Mesodermal cell (in vitro differentiated cells): ENCODE data around the gene CTDNEP1.

Source experiments
- H3K27ac ChIP-seq: 2 replicates; pipeline ENCODE4 v1.7.0; 2013; ENCODE audit warnings: mild to moderate bottlenecking, low read depth, low read length, moderate library complexity; ENCODE audit not compliant: severe bottlenecking
- H3K36me3 ChIP-seq: 2 replicates; pipeline ENCODE4 v1.7.1; 2013; ENCODE audit warnings: mild to moderate bottlenecking, low read length, moderate library complexity; ENCODE audit not compliant: control insufficient read depth, insufficient read depth
- H3K4me1 ChIP-seq: one replicate; pipeline ENCODE4 v1.7.1; 2013; ENCODE audit warnings: mild to moderate bottlenecking, low read length; ENCODE audit not compliant: insufficient read depth, control insufficient read depth, poor library complexity, severe bottlenecking
- H3K4me3 ChIP-seq: 2 replicates; pipeline ENCODE4 v1.7.0; 2013; ENCODE audit warnings: low read length, control low read depth, mild to moderate bottlenecking; ENCODE audit not compliant: insufficient read depth, poor library complexity, severe bottlenecking; ENCODE audit errors: extremely low read depth
- H3K9me3 ChIP-seq: 2 replicates; pipeline ENCODE4 v1.7.1; 2013; ENCODE audit warnings: mild to moderate bottlenecking, low read length, moderate library complexity; ENCODE audit not compliant: control insufficient read depth
- WGBS, 2 experiments: methylation state at CpG; one replicate each; pipeline ENCODE4 v1.1.5; 2013; ENCODE audit warnings: missing lambda C conversion rate in 2 of 2; ENCODE audit not compliant: insufficient coverage in 2 of 2; 5-methylcytosine and 5-hydroxymethylcytosine counted together

CTDNEP1 gene

DNA sequence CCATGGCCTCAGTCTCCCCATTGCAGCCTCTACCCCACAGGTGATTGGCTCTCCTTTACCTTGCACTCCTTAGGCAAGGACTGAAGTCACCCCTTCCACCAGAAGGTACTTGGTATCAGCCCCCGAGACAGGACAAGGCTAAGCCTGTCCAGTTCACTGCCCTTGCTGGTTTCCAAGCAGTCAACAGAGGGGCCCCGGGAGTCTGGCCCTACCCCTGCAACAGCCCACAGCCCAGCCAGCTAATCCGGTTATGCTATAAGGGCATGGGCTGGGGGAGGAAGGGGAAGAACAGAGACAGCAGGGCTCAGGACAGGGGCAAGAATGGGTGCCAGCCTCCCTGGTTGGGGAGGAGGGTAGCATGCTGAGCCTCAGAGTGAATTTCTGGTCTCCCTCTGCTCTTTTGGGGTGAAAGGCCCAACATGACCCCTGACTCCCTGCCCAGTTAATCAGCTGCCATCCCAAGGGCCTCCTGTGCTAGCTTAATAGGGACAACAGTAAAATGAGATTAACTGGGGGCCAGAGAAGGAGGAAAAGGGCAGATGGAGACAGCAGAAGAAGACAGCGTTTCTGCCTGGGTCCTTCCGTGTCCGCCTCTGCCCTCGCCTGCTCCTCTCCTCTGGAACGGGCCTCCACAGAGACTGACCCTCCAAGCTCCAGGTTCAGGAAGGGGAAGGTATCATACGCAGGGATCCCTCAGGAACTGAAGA lies 42.6 kb downstream of the CTDNEP1 start:
- WGBS, 2 experiments, result 83 to 88% methylated on average over 8 of the region's 9 CpGs
- Histone ChIP-seq H3K9me3 (no peaks in the 10 kb centered on the region), H3K4me3 (no peak overlapping the region), H3K27ac (peak overlapping the region; percentile 29), H3K36me3 (peaks cover 10% of the 10 kb centered on the region), H3K4me1 (peaks cover 34% of the 10 kb centered on the region)

DNA sequence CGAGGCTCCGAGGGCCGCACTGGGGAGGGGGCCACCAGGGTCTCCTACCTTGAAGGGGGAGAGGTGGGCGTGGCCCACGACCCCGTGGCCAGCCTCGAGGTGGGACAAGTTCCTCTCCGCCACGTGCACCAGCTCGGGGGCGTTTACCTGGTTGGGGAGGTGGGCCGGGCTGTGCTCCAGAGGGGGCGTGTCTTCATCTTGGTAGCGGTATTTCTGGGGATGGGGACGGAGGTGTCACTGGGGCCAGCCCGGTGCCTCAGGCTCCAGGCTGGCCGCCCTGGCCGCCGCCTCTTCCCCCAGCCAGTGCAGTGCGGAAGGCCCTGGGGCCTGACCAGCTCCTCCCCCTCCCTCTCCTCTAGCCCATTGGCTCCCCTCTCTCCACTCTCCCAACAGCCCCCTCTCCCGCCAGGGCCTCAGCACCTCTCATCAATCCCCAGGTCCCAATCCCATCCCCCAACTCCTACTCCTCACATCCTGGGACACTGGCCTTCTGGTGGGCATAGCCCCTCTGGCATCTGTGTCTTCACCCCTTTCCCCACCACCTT lies 43.4 kb downstream of the CTDNEP1 start:
- peaks cover 29% of the 10 kb centered on the region for H3K4me1 ChIP-seq
- H3K9me3 ChIP-seq, result no peaks in the 10 kb centered on the region
- peak overlapping the region; percentile 29 for H3K27ac ChIP-seq
- H3K4me3 ChIP-seq, result no peak overlapping the region
- peaks cover 18% of the 10 kb centered on the region for H3K36me3 ChIP-seq
- 24 to 33% methylated on average over 8 to 16 of the region's 21 CpGs for WGBS, 2 experiments

DNA sequence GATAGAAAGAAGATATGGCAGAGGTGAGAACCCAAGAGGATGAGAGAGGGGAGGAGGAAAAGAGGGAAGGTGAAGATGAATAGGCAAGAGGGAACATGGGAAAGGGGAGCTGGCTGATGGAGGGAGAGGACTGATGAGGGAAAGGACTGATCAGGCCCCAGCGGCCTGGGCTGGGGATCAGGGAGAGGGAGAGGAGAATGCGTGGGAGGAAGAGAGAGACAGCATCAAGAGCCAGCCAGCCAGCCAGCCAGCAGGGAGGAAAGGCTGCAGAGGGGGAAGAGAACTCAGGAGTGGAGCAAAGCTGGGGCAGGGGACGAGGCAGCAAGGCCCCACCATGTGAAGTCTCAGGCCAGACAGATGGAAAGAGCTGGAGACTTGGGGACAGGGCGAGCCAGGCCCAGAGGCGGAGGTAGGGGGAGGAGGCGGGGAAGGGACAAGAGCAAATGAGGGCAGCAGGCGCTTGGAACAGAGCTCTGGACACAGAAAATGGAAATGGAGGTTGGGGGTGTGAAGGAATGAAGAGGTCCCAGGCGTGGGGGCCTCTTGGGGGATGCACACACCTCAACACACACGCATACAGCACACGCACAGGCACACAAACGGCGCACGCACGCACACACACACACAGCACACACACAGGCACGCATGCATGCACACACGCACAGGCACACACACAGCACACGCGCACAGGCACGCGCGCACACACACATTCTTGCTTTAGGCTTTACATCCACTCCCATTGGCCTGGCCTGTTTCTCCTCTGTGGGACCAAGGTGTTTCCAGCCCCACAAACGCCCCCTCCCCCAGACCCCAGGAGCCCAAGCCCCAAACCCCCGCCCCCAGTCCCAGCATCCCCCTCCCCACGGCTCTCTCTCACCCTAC lies 44.2 kb downstream of the CTDNEP1 start:
- H3K27ac ChIP-seq, result no peak overlapping the region
- no peak overlapping the region for H3K4me3 ChIP-seq
- H3K4me1 ChIP-seq, result peaks cover 29% of the 10 kb centered on the region
- no peaks in the 10 kb centered on the region for H3K9me3 ChIP-seq
- peaks cover 26% of the 10 kb centered on the region for H3K36me3 ChIP-seq
- 79 to 80% methylated on average over 16 to 19 of the region's 24 CpGs for WGBS, 2 experiments

DNA sequence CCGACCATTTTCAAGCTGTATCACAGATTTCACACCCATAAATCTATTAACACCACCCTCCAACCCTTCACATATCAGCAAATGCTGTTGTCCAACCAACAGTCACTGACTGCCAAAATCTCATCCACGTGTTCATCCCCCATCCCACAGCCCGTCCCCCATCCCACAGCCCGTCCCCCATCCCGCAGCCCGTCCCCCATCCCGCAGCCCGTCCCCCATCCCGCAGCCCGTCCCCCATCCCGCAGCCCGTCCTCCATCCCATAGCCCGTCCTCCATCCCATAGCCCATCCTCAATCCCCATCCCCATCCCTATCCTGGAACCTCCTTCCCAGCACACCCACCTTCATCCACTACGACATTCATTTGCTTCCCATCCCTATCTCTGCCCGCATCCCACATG lies 46.0 kb downstream of the CTDNEP1 start:
- Histone ChIP-seq H3K4me1 (peaks cover 18% of the 10 kb centered on the region), H3K9me3 (no peaks in the 10 kb centered on the region), H3K36me3 (peaks cover 44% of the 10 kb centered on the region), H3K4me3 (peak overlapping the region; percentile 32), H3K27ac (peak overlapping the region; percentile 62)
- 57 to 64% methylated on average over 4 to 9 of the region's 15 CpGs for WGBS, 2 experiments

DNA sequence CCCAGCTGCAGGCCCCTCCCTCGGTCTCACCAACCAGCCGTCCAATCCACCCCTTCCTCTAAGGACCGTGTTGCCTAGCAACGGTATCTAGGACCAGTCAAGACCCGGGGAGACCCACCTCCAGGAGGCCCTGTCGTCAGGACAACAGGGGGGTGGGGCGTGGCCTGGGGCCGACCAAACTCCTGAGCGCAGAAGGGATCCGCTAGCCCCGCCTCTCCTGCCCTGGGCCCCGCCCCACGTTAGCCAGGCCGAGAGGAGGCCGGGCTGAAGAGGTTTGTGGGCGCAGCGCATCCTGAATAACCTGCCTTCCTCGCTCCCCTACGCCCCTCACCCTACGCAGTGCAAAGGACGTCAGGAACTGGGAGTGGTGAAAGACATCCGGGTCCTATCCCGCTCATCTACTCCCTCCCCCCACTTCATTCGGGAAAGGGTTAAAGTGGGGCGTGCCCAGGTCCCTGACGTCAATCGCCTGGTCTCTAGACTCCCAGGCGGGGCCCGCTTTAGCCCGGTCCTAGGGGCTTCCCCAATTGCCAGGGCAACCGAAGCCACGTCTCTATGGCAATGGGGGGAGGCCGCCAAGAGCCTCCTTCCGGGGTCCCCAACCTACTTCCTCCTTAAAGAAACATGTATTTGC lies 46.6 kb downstream of the CTDNEP1 start:
- Histone ChIP-seq H3K9me3 (no peaks in the 10 kb centered on the region), H3K36me3 (peaks cover 50% of the 10 kb centered on the region), H3K4me3 (peak overlapping the region; percentile 32), H3K4me1 (peaks cover 16% of the 10 kb centered on the region), H3K27ac (peak overlapping the region; percentile 62)
- WGBS, 2 experiments, result 1% methylated on average over 25 to 26 of the region's 34 CpGs

GRCh38 chr17:7204336-7204735 lies 47.2 kb downstream of the CTDNEP1 start:
- H3K4me1 ChIP-seq, result peaks cover 16% of the 10 kb centered on the region
- peak overlapping the region; percentile 10 for H3K27ac ChIP-seq
- no peaks in the 10 kb centered on the region for H3K9me3 ChIP-seq

GRCh38 chr17:7203391-7203790 lies 48.1 kb downstream of the CTDNEP1 start:
- H3K4me1 ChIP-seq, result peaks cover 12% of the 10 kb centered on the region
- H3K27ac ChIP-seq, result no peak overlapping the region
- no peak overlapping the region for H3K4me3 ChIP-seq
- WGBS, 2 experiments, result 97 to 98% methylated on average over 13 to 14 of the region's 16 CpGs
- peaks cover 62% of the 10 kb centered on the region for H3K36me3 ChIP-seq
- no peaks in the 10 kb centered on the region for H3K9me3 ChIP-seq

More at GRCh38 chr17:7204336-7204735, 47.2 kb downstream of the CTDNEP1 start:
- Histone ChIP-seq H3K36me3 (peaks cover 56% of the 10 kb centered on the region), H3K4me3 (peak overlapping the region; percentile 32)
- WGBS, 2 experiments, result 84 to 93% methylated on average over 6 to 13 of the region's 15 CpGs

DNA sequence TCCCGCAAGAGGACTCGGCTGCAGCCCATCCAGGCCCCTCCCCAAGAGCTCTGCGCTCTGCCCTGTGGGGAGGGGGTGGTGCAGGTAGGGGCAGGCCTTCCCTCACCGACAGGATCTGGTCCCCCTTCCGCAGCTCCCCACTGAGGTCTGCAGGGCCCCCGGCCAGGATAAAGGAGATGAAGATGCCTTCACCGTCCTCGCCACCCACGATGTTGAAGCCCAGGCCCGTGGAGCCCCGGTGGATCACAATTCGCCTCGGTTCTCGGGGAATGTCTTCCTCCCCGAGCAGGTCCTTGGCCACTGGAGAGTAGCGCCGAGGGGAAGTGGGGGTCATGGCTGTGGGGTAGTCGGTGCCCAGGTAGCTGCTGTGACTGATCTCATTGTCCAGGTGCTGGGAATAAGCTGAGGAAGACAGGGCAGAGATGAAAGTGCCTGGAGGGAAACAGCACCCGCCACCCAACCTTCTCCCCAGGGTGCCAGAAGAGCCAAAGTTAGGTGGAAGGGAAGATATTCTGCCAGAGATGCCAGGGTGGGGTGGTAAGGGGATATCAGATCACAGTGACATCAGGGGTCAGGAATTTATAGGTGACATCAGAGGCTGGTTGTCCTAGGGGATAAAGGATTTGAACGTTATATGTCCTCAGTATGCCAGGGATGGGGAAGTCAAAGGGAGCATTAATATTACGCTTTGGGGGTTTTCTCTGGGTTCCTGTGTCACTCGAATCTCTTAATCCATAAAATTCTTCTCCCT lies 54.7 kb downstream of the CTDNEP1 start:
- no peak overlapping the region for H3K4me3 ChIP-seq
- no peak overlapping the region for H3K27ac ChIP-seq
- H3K4me1 ChIP-seq, result no peaks in the 10 kb centered on the region
- H3K36me3 ChIP-seq, result peaks cover 87% of the 10 kb centered on the region
- 97 to 99% methylated on average over 17 to 20 of the region's 22 CpGs for WGBS, 2 experiments
- no peaks in the 10 kb centered on the region for H3K9me3 ChIP-seq

- H3K36me3 ChIP-seq, result peaks cover 87% of the 10 kb centered on the region
- no peaks in the 10 kb centered on the region for H3K4me1 ChIP-seq
- no peaks in the 10 kb centered on the region for H3K9me3 ChIP-seq
- H3K4me3 ChIP-seq, result no peak overlapping the region
- WGBS, 2 experiments, result 96% methylated on average over 12 of the region's 12 CpGs
- H3K27ac ChIP-seq, result no peak overlapping the region
Observed at GRCh38 chr17:7195971-7196370, 55.6 kb downstream of the CTDNEP1 start.
